GM13976 (cell line): ENCODE data around the gene RBMS1.
"Not testable (repeated sequence)": the region's sequence is repeated elsewhere in the genome, so short reads cannot be mapped to it uniquely, and the experiment has no call there.

ENCODE experiments used
- DNase-seq: peaks from one replicate; pipeline ENCODE4 v3.0.0; 2012; ENCODE audit warnings: low spot score
- CTCF ChIP-seq: IDR thresholded peaks from 2 replicates; pipeline ENCODE4 v1.5.1; 2012; ENCODE audit warnings: borderline replicate concordance, mild to moderate bottlenecking; ENCODE audit not compliant: insufficient read depth; ENCODE audit errors: extremely low read depth, missing control alignments, control extremely low read depth
- in situ Hi-C: fragments of 300-500 bp; cut with MboI; formaldehyde crosslinking; loops from one replicate; pipeline ENCODE4 v1.12.0; 2022; ENCODE audit warnings: low sequenced_read_pairs, mixed read lengths, inconsistent platforms; ENCODE audit not compliant: unreplicated experiment

Gene RBMS1

GRCh38 chr2:160458718-160459453, 34.7 kb downstream of the RBMS1 start:
- DNase-seq: no peak
- in situ Hi-C loops: no loop called here
- TF ChIP-seq CTCF: no peak

GRCh38 chr2:160457588-160457987, 36.0 kb downstream of the RBMS1 start:
- DNase-seq: no peak
- in situ Hi-C loops: no loop called here
- TF ChIP-seq CTCF: no peak

- DNase-seq: no peak
- TF ChIP-seq CTCF: no peak
- in situ Hi-C loops: no loop called here
These were observed 39.4 kb downstream of the RBMS1 start for GRCh38 chr2:160454070-160454797.

GRCh38 chr2:160453111-160453820, 40.3 kb downstream of the RBMS1 start:
- TF ChIP-seq CTCF: no peak
- no peak for DNase-seq
- in situ Hi-C loops: no loop called here

GRCh38 chr2:160450486-160450885, 43.1 kb downstream of the RBMS1 start:
- DNase-seq: no peak
- no peak for TF ChIP-seq CTCF
- in situ Hi-C loops: no loop called here

GRCh38 chr2:160448821-160449220, 44.8 kb downstream of the RBMS1 start:
- not testable (repeated sequence) for DNase-seq

GRCh38 chr2:160445673-160446072, 47.9 kb downstream of the RBMS1 start:
- DNase-seq: no peak
- in situ Hi-C loops: no loop called here
- no peak for TF ChIP-seq CTCF

More at GRCh38 chr2:160448821-160449220, 44.8 kb downstream of the RBMS1 start:
- in situ Hi-C loops: not testable (repeated sequence)
